SK-N-SH treated with all-trans-retinoic acid at 6 μM for 48 hours (cell line): ENCODE data around the gene HOMEZ.
"Not testable (repeated sequence)": the region's sequence is repeated elsewhere in the genome, so short reads cannot be mapped to it uniquely, and the experiment has no call there.

ENCODE experiments used
- ATAC-seq: fragments of 200-7000 bp; cut with Tn5 transposase; 3 replicates; pipeline ENCODE4 v1.9.1; 2020; ENCODE audit warnings: mild to moderate bottlenecking, moderate library complexity
- ARNTL ChIP-seq: fragments of 450-650 bp; formaldehyde crosslinking; IDR thresholded peaks from 2 replicates; pipeline ENCODE4 v1.5.0; 2020; ENCODE audit warnings: low read depth, mild to moderate bottlenecking, moderate library complexity, borderline replicate concordance
- CSDC2 ChIP-seq: fragments of 250-450 bp; sonication (Bioruptor Pico); IDR thresholded peaks from 2 replicates; pipeline ENCODE4 v1.5.0; 2020; ENCODE audit warnings: mild to moderate bottlenecking, moderate library complexity
- ESRRG ChIP-seq: fragments of 250-450 bp; sonication (Bioruptor Pico); IDR thresholded peaks from 2 replicates; pipeline ENCODE4 v1.6.1; 2021; ENCODE audit warnings: mild to moderate bottlenecking
- GLIS3 ChIP-seq: fragments of 250-450 bp; sonication (Bioruptor Pico); IDR thresholded peaks from 2 replicates; pipeline ENCODE4 v1.5.0; 2020; ENCODE audit warnings: mild to moderate bottlenecking, moderate library complexity
- ISL1 ChIP-seq: fragments of 250-450 bp; sonication (Bioruptor Pico); IDR thresholded peaks from 2 replicates; pipeline ENCODE4 v2.1.2; 2022; ENCODE audit warnings: mild to moderate bottlenecking, moderate library complexity
- PPARA ChIP-seq: fragments of 250-450 bp; sonication (Bioruptor Pico); IDR thresholded peaks from 2 replicates; pipeline ENCODE4 v1.5.0; 2020; ENCODE audit warnings: mild to moderate bottlenecking, borderline replicate concordance
- RARB ChIP-seq: fragments of 250-450 bp; sonication (Bioruptor Pico); IDR thresholded peaks from 2 replicates; pipeline ENCODE4 v1.8.0; 2021; ENCODE audit warnings: mild to moderate bottlenecking, moderate library complexity
- SNAI2 ChIP-seq: fragments of 250-450 bp; sonication (Bioruptor Pico); IDR thresholded peaks from 2 replicates; pipeline ENCODE4 v1.5.0; 2020; ENCODE audit warnings: mild to moderate bottlenecking, moderate library complexity
- ZC3H10 ChIP-seq: fragments of 250-450 bp; sonication (Bioruptor Pico); IDR thresholded peaks from 2 replicates; pipeline ENCODE4 v1.5.1; 2021; ENCODE audit warnings: mild to moderate bottlenecking, moderate library complexity
- ZFP3 ChIP-seq: fragments of 250-450 bp; sonication (Bioruptor Pico); IDR thresholded peaks from 2 replicates; pipeline ENCODE4 v1.5.0; 2020; ENCODE audit warnings: mild to moderate bottlenecking, moderate library complexity
- ZFP30 ChIP-seq: fragments of 450-650 bp; formaldehyde crosslinking; IDR thresholded peaks from 2 replicates; pipeline ENCODE4 v1.5.0; 2022; ENCODE audit warnings: mild to moderate bottlenecking, moderate library complexity
- ZNF565 ChIP-seq: fragments of 450-650 bp; formaldehyde crosslinking; conservative IDR thresholded peaks from 2 replicates; pipeline ENCODE4 v1.5.0; 2020; ENCODE audit warnings: low read depth, mild to moderate bottlenecking, moderate library complexity
- ZNF70 ChIP-seq: fragments of 450-650 bp; formaldehyde crosslinking; IDR thresholded peaks from 2 replicates; pipeline ENCODE4 v1.5.0; 2020; ENCODE audit warnings: mild to moderate bottlenecking, moderate library complexity
- ZNF8 ChIP-seq: fragments of 450-650 bp; formaldehyde crosslinking; IDR thresholded peaks from 2 replicates; pipeline ENCODE4 v1.5.0; 2020; ENCODE audit warnings: mild to moderate bottlenecking, moderate library complexity
- TF ChIP-seq, protein P1 (sequence below): fragments of 250-450 bp; sonication (Bioruptor Pico); IDR thresholded peaks from 2 replicates; pipeline ENCODE4 v1.5.1; 2020; ENCODE audit warnings: low read depth, mild to moderate bottlenecking, moderate library complexity
- TF ChIP-seq, protein P2 (sequence below): fragments of 250-450 bp; sonication (Bioruptor Pico); IDR thresholded peaks from 2 replicates; pipeline ENCODE4 v1.5.1; 2021; ENCODE audit warnings: mild to moderate bottlenecking, moderate library complexity
- TF ChIP-seq, protein P3 (sequence below): fragments of 250-450 bp; sonication (Bioruptor Pico); IDR thresholded peaks from 2 replicates; pipeline ENCODE4 v1.8.0; 2020; ENCODE audit warnings: mild to moderate bottlenecking, moderate library complexity, borderline replicate concordance
- TF ChIP-seq, protein P4 (sequence below): fragments of 250-450 bp; sonication (Bioruptor Pico); IDR thresholded peaks from 2 replicates; pipeline ENCODE4 v1.5.0; 2020; ENCODE audit warnings: mild to moderate bottlenecking, moderate library complexity

Gene HOMEZ

GRCh38 chr14:23284654-23285529 lies 1.0 kb downstream of the HOMEZ start:
- ATAC-seq = no peak
- TF ChIP-seq, protein P1, sequence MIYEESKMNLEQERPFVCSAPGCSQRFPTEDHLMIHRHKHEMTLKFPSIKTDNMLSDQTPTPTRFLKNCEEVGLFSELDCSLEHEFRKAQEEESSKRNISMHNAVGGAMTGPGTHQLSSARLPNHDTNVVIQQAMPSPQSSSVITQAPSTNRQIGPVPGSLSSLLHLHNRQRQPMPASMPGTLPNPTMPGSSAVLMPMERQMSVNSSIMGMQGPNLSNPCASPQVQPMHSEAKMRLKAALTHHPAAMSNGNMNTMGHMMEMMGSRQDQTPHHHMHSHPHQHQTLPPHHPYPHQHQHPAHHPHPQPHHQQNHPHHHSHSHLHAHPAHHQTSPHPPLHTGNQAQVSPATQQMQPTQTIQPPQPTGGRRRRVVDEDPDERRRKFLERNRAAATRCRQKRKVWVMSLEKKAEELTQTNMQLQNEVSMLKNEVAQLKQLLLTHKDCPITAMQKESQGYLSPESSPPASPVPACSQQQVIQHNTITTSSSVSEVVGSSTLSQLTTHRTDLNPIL (CRISPR knock-in tag) = no peak
- TF ChIP-seq CSDC2 = no peak

DNA sequence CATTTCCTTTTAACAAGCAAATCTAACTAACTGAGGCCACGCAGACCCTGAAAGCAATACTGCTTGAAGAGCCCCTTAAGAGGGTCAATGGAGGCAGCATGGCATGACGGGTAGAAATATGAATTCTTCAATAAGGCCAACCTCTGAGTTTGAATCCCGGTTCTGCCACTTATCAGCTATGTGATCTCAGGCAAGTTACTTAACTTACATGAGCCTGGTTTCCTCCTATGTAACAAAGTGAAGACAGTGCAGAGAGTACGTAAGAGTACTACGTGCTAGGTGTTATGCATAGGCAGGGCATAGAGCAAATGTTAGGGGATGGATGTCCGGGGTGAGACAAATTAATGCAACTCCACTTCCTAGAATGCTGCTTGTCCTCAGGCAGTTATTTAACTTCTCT lies 4.7 kb downstream of the HOMEZ start:
- no peak for TF ChIP-seq ZFP30 (CRISPR knock-in tag)
- TF ChIP-seq, protein P2, sequence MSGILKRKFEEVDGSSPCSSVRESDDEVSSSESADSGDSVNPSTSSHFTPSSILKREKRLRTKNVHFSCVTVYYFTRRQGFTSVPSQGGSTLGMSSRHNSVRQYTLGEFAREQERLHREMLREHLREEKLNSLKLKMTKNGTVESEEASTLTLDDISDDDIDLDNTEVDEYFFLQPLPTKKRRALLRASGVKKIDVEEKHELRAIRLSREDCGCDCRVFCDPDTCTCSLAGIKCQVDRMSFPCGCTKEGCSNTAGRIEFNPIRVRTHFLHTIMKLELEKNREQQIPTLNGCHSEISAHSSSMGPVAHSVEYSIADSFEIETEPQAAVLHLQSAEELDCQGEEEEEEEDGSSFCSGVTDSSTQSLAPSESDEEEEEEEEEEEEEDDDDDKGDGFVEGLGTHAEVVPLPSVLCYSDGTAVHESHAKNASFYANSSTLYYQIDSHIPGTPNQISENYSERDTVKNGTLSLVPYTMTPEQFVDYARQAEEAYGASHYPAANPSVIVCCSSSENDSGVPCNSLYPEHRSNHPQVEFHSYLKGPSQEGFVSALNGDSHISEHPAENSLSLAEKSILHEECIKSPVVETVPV (CRISPR knock-in tag) = no peak
- TF ChIP-seq, protein P3, sequence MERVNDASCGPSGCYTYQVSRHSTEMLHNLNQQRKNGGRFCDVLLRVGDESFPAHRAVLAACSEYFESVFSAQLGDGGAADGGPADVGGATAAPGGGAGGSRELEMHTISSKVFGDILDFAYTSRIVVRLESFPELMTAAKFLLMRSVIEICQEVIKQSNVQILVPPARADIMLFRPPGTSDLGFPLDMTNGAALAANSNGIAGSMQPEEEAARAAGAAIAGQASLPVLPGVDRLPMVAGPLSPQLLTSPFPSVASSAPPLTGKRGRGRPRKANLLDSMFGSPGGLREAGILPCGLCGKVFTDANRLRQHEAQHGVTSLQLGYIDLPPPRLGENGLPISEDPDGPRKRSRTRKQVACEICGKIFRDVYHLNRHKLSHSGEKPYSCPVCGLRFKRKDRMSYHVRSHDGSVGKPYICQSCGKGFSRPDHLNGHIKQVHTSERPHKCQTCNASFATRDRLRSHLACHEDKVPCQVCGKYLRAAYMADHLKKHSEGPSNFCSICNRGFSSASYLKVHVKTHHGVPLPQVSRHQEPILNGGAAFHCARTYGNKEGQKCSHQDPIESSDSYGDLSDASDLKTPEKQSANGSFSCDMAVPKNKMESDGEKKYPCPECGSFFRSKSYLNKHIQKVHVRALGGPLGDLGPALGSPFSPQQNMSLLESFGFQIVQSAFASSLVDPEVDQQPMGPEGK (CRISPR knock-in tag) = no peak
- no peak for TF ChIP-seq RARB (CRISPR knock-in tag)
- no peak for TF ChIP-seq SNAI2 (CRISPR knock-in tag)
- no peak for TF ChIP-seq ZC3H10
- TF ChIP-seq ISL1 = no peak
- TF ChIP-seq, protein P1 (CRISPR knock-in tag) = no peak
- no peak for TF ChIP-seq PPARA (CRISPR knock-in tag)
- TF ChIP-seq ZNF565 (CRISPR knock-in tag) = no peak
- ATAC-seq = no peak

DNA sequence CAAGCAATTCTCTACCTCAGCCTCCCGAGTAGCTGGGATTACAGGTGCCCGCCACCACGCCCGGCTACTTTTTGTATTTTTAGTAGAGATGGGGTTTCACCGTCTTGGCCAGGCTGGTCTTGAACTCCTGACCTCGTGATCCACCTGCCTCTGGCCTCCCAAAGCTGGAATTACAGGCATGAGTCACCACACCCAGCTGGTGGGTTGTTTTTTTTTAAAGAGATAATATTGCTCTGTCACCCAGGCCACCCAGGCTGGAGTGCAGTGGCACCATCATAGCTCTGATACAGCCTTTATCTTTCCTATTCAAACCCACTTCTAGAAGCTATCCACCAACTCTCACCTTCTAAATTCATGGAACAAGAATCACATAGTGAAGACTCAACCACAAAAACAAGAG lies 8.0 kb downstream of the HOMEZ start:
- not testable (repeated sequence) for ATAC-seq

- TF ChIP-seq, protein P2 (CRISPR knock-in tag) = no peak
- TF ChIP-seq SNAI2 (CRISPR knock-in tag) (no peak), ZNF8 (CRISPR knock-in tag) (no peak), ZFP30 (CRISPR knock-in tag) (no peak), ZNF565 (CRISPR knock-in tag) (no peak), GLIS3 (CRISPR knock-in tag) (no peak), ESRRG (no peak), ZC3H10 (no peak), ZNF70 (no peak), ZFP3 (CRISPR knock-in tag) (no peak), ARNTL (CRISPR knock-in tag) (no peak), CSDC2 (no peak)
- TF ChIP-seq, protein P4, sequence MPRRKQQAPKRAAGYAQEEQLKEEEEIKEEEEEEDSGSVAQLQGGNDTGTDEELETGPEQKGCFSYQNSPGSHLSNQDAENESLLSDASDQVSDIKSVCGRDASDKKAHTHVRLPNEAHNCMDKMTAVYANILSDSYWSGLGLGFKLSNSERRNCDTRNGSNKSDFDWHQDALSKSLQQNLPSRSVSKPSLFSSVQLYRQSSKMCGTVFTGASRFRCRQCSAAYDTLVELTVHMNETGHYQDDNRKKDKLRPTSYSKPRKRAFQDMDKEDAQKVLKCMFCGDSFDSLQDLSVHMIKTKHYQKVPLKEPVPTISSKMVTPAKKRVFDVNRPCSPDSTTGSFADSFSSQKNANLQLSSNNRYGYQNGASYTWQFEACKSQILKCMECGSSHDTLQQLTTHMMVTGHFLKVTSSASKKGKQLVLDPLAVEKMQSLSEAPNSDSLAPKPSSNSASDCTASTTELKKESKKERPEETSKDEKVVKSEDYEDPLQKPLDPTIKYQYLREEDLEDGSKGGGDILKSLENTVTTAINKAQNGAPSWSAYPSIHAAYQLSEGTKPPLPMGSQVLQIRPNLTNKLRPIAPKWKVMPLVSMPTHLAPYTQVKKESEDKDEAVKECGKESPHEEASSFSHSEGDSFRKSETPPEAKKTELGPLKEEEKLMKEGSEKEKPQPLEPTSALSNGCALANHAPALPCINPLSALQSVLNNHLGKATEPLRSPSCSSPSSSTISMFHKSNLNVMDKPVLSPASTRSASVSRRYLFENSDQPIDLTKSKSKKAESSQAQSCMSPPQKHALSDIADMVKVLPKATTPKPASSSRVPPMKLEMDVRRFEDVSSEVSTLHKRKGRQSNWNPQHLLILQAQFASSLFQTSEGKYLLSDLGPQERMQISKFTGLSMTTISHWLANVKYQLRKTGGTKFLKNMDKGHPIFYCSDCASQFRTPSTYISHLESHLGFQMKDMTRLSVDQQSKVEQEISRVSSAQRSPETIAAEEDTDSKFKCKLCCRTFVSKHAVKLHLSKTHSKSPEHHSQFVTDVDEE (CRISPR knock-in tag) = no peak
- TF ChIP-seq, protein P1 (CRISPR knock-in tag) = no peak
- ATAC-seq = no peak
These were observed 8.7 kb downstream of the HOMEZ start for GRCh38 chr14:23277189-23277588.
